NCI-H345 treated with DMSO at 0.1 percent for 48 hours (cell line): ENCODE data around the gene GRIK4.

Experiments used
- DNase-seq: peaks from one replicate; lab custom pipeline; 2025; ENCODE audit not compliant: unreplicated experiment; lab: John Stamatoyannopoulos, UW

Gene GRIK4

DNA sequence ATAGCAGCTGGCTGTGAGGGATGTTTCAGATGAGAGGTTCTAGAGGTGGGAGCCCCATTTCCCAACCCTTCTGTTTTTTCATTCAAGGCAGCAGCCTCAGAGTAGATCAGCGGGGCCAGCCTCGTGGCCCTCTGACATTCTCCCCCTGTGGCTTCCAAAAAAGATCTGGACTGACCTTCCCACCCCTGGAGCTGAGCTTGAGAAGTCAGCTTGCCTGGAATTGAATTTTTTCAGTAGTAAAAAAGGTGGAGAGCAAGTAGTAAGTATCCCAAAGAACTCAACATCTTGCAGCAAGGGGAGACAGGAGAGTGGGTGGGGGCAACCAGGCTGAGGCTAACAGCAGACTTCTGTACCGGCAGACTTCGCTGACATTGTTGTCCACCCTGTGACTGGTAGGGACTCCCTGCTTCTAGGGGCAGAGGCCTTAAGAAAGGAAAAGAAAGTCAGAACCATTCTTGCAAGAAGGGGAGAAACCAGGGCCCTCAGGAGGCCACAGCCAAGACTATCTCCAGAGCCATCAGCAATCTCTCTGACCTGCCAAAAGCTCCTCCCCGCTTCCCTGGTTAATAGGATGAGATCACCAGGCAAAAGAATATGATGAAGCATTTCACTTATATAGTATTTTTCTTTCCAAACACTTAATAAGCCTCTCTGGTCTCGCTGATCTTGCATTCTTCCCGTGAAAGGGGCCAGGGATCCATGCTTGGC lies 2.0 kb upstream of the GRIK4 start:
- no peak for DNase-seq

DNA sequence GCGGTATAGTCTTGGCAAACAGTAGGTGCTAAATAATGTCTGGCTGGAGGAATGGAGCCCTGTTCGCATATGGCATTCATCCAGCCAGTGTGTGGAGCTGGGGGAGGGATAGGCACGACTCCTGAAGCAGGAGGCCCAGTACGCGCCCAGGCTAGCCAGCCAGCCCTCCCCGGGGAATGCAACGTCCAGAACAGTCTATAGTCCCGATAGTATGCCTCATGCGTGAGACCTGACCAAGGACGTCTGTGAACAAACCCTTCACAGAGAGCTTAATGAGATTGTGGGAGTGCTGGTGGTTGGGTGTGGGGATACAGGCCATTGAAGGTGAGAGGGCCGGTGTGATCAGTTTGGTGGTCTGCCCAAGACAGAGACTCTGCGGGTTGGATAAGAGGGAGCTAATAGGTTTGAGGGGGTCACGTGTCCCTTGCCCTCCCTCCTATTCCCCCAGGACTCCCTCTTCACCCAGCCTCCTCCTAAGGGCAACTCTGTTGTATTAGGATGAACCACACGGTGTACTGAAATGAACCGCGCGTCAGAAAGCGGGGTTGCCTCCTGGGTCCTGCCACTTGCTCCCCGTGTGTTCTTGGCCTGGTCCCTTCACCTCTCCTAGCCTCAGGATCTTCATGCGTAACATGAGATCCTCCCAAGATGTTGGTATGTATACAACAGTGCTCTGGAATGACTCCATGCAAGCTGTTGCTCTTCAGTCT lies 987 bp upstream of the GRIK4 start:
- no peak for DNase-seq

DNA sequence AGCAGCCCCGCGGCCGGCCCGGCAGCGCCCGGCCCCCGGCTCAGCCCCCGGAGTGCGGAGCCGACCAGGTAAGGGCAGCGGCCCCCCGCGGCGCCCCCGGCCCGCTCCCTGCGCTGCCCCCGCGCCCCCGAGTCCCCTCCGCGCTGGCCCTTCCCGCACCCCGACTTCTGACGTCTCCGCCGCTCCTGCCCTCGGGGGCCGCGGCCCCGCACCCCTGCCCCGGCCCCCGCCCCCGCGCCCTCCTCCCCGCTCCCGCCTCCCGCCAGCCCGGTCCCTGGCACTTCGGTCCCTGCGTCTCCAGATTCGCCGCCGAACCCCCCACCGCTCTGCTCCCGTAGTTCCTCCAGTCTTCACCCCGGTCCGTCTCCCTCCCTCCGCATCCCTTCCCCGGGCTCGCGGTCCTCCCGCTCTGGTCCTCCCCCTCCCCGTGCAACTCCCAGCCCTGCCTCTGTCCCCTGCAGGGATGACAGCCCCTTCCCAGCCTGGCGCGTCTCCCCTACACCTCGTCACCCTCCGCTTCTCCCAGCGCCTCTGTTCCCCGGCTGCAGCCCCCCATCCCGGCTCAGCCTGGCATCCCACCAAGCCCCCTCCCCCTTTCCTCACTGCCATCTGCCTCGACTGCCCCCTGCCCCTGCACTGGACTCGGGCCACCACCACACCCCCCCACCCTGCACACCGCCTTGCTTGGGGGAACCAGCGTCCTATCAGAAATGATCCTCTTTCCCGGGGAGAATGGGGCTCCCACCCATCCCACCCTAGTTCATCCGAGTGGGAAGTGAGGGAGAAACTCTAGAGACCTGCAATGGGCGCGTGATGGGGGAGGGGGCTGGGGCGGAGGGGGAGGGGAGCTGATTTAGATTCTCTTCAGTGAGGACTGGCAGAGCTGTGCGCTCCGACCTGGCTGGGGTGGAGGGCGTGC lies 531 bp downstream of the GRIK4 start:
- no peak for DNase-seq

DNA sequence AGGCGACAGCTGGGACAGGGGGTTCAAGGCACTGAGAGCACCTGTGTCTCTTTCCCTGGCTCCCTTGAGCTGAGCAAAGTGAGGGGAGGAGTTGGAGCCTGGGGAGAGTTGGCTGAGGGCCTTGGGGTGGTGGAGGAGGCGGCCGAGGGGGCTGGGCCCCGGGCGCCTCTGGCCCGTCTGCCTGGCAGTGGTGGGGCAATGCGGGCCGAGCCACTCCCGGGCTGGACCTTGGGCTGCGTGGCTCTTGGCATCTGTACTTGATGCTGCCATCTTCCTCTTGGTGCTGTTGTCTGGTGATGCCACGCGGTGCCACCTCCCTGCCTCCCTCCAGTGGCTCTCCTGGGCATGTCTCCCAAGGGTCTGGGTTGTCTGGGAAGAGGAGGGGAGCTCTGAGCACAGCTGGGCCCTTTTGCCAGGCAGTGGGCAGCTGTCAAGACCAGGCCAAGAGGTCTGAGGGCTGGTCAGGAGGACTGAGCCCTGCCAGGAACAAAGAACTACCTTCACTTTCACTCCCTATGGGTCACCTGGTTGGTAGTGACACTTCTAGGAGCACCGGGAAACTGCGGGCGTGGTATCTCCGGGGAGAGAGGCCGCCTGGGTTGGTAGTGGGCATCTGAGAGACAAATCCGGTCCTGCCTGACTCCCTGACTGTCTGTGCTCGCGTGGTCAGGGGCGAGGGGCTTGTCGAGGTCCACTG lies 1.3 kb downstream of the GRIK4 start:
- DNase-seq: no peak

DNA sequence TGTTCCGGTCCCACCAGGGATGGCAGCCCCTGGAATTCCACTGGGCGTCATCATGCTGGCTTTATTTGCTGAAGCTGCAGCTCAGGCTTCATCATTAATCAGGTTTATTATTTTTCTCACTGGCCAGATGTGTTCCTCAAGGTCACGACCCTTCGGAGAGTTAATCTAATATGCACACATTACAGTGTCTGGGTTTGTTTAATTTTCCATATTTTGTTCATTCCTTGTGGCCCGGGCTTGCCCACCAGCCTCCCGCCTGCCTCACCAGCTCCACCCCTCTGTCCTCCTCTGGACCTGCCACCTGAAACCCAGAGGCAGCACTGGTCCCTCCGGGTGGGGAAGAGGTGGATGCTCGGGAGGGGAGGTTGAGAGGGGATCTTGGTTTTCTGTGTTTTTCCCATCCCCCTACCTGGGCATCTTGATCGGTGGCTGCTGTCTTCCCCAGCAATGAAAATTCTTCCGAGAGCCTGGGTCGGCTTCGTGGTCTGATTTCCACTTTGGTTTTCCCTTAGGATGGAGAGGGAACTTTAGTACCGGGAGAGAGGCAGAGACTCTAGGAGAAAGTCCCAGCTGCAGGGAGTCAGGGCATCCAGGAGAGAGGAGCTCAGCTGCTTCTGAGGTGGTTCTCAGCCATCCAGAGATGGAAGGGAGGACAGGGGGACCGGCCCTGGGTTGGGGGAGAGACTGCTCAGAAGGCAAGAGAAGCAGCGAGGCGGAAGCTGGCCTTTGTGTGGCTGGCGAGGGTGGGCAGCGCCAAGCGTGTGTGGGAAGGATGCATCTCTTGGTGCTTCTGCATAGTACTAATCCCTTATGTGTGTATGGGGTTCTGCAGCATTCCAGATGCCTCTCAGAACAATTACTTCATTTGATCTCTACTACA lies 2.1 kb downstream of the GRIK4 start:
- no peak for DNase-seq

DNA sequence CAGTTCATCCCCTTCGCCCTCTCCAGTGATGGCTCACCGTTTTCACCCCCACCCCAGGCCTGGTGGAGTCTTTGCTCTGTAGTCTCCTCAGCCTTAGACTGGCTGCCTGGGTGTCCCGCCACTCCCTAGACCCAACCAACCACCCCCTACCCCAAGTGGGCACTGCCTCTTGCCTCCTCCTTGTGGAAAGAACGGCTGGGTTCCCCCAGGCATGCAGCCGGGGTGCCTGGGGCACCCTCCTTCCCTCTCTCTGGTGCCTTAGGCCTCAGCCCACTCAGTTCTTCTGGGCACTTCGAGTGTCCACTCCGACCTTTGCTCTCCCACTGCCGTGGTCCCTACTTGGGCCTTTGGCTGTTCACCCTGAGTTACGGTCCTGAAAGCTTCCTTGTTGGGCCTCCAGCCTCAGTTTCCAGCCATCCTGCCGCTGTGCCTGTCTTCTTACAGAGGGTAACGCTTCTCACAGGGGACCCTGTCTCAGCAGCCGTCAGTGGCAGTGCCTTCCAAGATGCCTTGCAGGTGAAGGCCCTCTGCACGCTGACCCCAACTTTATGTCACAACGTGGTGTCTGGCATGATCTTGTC lies 3.1 kb downstream of the GRIK4 start:
- DNase-seq: no peak

DNA sequence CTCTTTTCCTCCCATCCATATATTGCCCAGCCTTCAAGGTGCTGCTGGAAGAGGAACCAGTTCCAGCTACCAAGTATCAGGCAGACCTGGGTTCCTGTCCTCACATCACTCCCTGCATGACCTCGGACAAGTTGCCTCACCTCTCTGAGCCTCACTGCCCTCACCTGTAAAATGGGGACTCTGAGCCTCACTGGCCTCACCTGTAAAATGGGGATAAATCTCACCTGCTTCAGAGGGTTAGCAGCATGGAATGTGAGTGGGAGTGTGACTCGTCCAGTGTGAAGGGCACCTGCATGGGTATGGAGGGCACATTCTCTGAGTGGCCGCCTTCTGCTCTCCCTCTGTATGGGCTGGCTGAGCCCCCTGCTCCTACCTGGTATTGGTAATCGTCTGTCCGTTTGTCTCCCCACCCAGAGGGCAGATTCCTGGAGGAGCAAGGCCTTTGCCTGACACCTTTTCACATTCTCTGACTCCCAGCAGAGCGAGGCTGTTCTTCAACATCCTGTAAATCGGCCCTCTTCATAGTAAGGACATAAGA lies 3.7 kb downstream of the GRIK4 start:
- DNase-seq: no peak

DNA sequence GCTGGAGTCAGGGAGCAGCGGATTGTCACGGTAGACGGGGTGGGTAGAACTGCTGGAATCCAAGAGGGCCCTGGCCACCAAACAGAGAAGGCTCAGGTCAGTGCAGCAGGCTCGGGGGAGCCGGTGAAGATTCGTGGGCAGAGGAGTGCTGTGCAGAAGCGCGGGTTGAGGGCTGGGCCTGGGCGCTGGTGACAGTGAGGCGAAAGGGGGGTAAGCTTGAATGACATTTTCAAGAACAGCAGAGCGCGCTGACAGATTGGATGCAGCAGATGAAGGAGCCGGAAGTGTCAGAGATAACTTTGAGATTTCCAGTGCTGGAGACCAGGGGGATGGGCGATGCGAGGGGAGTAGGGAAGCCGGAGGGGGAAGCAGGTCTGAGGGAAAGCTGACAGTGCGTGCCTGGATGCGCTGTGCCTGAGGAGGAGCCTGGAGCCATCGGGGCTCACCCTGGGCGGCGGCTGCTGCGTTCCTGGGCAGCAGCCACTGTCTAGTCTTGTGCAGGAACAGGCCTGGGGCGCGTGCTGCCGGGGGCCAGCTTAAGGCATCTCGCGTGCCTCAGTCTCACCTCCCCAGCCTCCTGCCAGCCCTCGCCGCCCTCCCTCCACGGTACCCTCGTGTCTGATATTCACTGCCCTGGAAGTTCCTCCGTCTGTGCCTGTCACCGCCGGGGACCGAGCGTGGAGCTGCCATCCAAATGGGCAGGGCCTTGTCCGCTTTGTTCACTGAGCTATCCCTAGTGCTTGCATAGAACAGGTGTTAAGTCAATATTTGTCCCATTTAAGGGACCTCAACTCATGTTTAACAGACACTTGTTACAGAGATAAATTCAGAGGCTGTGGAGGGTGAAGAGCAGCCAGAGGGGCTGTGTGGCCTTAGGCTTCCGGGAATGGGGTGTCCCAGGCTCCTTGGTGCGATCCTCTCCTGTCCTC lies 5.2 kb downstream of the GRIK4 start:
- DNase-seq: peak; percentile 70

DNA sequence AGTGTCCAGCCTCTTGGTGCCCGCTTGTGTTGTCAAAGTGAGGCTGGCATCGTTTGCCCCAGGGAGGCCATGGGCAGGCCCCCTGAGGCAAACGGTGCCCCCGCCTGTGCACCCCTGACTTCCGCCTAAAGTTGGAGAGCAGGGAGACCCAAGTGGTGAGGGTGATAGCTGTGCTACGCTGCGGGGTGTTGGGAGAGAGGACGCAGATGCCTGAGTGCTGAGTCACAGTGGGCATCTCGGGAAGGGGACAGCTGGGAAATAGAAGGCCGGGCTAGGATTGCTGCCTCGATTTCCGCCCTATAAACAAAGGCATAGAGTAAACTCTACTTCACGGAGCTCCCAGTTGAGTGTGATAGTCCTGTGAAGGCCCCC lies 5.8 kb downstream of the GRIK4 start:
- DNase-seq: no peak

DNA sequence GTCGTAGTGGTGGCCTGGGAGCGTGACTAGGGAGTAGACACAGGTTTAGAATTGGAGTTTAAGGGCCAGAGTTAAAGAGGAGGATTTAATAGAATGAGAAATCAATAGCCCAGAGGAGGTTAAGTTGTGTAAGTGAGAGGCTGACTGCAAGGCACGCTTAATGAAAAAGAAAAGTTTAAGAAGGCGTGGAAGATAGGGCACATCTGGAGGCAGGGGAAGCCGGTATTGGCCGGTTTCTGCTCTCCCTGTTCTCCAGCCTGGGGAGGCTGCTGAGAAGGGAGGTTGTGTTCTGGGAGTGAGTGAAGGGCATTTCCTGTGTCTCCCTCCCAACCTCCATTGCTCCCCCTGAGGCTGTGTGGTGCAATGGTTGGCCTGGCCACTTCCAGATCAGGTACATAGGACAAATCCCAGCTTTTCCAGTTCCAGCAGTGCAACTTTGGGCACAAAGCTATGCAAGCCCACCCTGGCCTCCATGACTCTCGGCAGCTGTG lies 6.3 kb downstream of the GRIK4 start:
- no peak for DNase-seq

DNA sequence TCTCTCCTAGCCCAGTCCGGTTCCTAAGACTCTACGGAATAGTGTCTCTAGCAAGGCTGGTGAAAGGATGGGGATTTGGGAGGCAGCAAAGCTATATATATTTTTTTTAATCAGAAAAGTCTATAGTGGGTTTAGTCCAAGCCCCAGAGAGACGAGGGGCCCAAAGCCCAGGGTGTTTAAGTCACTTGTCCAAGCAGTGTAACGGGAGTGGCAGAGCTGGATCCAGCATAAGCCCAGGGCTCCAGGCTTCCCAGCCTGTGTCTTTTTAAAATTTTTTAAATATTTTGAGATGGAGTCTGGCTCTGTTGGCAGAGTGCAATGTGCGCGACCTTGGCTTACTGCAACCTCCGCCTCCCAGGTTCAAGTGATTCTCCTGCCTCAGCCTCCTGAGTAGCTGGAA lies 6.8 kb downstream of the GRIK4 start:
- DNase-seq: no peak

DNA sequence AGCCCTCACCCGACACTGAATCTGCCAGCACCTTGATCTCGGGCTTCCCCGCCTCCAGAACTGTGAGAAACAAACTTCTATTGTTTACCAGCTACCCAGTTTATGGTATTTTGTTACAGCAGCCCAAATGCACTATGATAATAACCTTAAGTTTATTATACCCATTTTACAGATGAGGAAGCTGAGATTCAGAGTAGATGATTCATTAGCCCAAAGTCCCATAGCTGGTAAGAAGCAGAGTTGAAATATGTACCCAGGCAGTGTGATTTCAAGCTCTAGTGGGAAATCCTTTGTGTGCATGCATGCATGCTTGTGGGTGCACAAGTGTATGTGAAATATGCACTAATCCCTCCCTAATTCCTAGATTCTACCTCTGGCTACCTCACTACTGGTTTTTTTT lies 7.9 kb downstream of the GRIK4 start:
- DNase-seq: no peak

DNA sequence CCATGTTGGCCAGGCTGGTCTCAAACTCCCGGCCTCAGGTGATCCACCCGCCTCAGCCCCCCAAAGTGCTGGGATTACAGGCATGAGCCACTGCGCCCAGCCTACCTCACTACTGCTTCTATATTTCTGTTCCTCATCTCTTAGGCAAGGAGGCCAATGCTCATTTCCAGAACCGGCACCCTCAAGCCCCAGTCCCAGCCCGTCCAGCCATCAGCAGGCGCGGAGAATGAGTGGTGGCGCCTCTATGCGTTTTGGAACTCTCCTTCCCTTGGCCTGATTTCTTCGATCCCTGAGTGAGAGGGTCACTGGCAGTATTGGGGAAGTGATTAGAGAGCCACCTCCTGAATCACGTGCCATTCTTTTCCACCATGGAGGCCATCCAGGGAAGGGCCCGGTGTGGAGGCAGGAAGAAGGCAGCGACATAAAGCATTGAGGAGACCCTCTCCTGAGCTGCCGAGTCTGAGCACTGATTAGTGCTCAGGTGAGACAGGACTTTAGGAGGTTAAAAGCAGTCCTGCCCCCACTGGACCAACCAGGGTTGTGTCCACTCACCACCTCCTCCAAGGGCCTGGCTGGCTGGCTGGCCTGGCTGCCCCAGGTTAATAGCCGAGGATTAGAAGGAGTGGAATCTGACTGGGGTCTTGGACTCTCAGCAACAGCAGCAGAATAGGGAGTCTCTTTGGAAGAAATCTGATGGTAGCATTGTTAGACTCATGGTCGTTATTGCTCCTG lies 8.7 kb downstream of the GRIK4 start:
- no peak for DNase-seq

DNA sequence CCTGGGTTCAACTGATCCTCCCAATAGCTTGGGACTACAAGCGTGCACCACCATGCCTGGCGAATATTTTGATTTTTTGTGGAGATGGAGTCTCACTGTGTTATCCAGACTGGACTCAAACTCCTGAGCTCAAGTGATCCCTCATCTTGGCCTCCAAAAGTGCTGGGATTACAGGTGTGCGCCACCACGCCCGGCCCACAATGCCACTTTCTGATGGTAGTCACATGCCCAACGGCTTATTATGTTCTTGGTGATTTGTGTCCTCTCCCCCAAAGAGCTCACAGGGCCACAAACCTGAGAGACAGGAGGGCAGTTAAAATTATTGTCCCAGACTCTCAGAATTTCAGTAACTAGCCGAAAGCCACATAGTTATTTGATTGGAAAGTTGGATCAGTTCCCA lies 9.6 kb downstream of the GRIK4 start:
- no peak for DNase-seq

DNA sequence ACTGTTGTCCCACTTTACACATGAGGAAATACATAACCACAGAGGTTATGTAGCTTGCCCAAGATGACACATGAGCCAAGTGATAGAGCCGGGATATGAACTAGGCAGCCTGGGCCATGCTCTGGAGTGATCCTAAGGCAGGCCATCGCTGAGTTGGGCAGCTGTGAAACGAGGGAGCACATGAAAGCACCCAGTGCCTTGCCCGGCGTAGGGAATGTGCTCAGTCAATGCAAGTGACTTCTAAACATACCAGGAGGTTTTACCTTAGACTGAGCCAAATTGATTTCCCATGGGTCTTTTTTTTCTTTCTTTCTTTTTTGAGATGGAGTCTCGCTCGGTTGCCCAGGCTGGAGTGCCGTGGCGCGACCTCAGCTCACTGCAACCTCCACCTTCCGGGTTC lies 10.5 kb downstream of the GRIK4 start:
- no peak for DNase-seq

DNA sequence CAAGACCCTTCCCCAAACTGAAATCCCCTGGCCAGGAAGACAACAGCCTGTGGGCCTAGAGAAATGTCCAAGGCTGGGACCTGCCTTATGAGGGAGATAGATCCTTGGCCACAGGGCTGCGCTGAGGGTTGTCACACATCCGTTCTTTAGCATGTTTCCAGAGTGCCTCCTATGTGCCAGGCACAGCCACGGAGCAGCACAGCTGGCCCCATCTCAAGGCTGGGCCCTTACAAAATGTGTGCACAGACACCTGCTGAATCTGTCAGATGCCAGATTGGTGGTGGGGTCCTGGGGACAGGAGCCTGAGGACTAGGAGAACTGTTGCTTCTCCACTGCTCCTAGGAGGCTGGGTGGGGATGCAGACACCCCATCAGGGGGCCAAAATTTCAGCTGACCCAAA lies 11.2 kb downstream of the GRIK4 start:
- DNase-seq: no peak

DNA sequence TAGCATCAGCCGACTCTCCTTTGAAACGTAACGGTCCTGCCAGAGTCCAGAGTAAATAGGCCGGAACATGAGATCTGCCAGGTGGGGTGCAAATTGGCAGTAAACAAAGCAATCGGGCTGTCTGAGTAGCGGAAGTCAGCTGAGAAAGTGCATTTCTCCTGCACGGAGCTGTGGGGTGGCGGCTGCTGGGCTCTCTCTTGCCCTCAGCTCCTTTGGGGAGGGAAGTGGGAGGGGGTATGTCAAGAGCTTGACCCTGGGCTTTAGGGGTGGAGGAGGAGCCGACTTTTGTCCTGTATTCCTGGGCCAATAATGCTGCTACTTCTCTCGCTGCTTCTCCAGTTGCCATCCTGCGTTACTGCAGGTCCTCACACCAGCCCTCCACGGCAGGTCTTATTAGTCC lies 11.6 kb downstream of the GRIK4 start:
- DNase-seq: peak; percentile 43
